ENCODE results near the gene C2CD2. TPM values are rescaled to one million over a fixed set of nuclear protein-coding genes. Genes with fewer than 3 reads are reported as not detected.
"Not testable (repeated sequence)": the region's sequence is repeated elsewhere in the genome, so short reads cannot be mapped to it uniquely, and the experiment has no call there.

Gene C2CD2
- total and polyA plus RNA-seq, 8 donors: 18.3 to 24.1 (median 19.6) TPM

- ATAC-seq (no peak), DNase-seq (no peak)
- intact Hi-C loops (cut with DNase I): no loop called here
- no peaks in the 10 kb centered on the region for H3K36me3 ChIP-seq
- no peak for TF ChIP-seq CTCF (IDR thresholded peaks at IDR 0.05)
- H3K27me3 ChIP-seq: peaks cover 0 to 12% of the 10 kb centered on the region in 2 donors
- no peak overlapping the region for H3K27ac ChIP-seq
- H3K9me3 ChIP-seq: no peaks in the 10 kb centered on the region
- H3K4me3 ChIP-seq: no peak overlapping the region
- H3K4me1 ChIP-seq: peaks cover 9 to 34% of the 10 kb centered on the region in 2 donors
Observed at GRCh38 chr21:41950941-41951351, 2.9 kb downstream of the C2CD2 start.

GRCh38 chr21:41949631-41950030 lies 4.2 kb downstream of the C2CD2 start:
- Histone ChIP-seq H3K27me3 (peaks cover 0 to 12% of the 10 kb centered on the region in 2 donors), H3K4me1 (peaks cover 9 to 34% of the 10 kb centered on the region in 2 donors)
- H3K36me3 ChIP-seq; ATAC-seq; H3K9me3 ChIP-seq; H3K4me3 ChIP-seq; H3K27ac ChIP-seq; intact Hi-C loops (cut with DNase I); DNase-seq: not testable (repeated sequence)

GRCh38 chr21:41948901-41949300 lies 4.9 kb downstream of the C2CD2 start:
- ATAC-seq (no peak), DNase-seq (no peak)
- intact Hi-C loops (cut with DNase I): no loop called here
- Histone ChIP-seq H3K36me3 (no peaks in the 10 kb centered on the region), H3K27me3 (peaks cover 0 to 12% of the 10 kb centered on the region in 2 donors), H3K27ac (no peak overlapping the region), H3K9me3 (no peaks in the 10 kb centered on the region), H3K4me3 (no peak overlapping the region), H3K4me1 (peaks cover 9 to 30% of the 10 kb centered on the region in 2 donors)
- no peak for TF ChIP-seq CTCF (IDR thresholded peaks at IDR 0.05)

- no peak for DNase-seq
- no peaks in the 10 kb centered on the region for H3K36me3 ChIP-seq
- H3K4me3 ChIP-seq: no peak overlapping the region
- no peak for TF ChIP-seq CTCF (IDR thresholded peaks at IDR 0.05)
- peaks cover 0 to 10% of the 10 kb centered on the region in 2 donors for H3K27me3 ChIP-seq
- intact Hi-C loops (cut with DNase I): no loop called here
- no peaks in the 10 kb centered on the region for H3K9me3 ChIP-seq
- peaks cover 9 to 29% of the 10 kb centered on the region in 2 donors for H3K4me1 ChIP-seq
- no peak overlapping the region for H3K27ac ChIP-seq
- peak; percentile 37 for ATAC-seq
Observed at GRCh38 chr21:41948078-41948895, 5.5 kb downstream of the C2CD2 start.

- H3K36me3 ChIP-seq: no peaks in the 10 kb centered on the region
- H3K4me3 ChIP-seq: no peak overlapping the region
- ATAC-seq: no peak
- no peak for DNase-seq
- H3K9me3 ChIP-seq: no peaks in the 10 kb centered on the region
- no peak for TF ChIP-seq CTCF (IDR thresholded peaks at IDR 0.05)
- no peak overlapping the region for H3K27ac ChIP-seq
- intact Hi-C loops (cut with DNase I): no loop called here
- no peaks in the 10 kb centered on the region for H3K27me3 ChIP-seq
- peaks cover 0 to 6% of the 10 kb centered on the region in 2 donors for H3K4me1 ChIP-seq
Observed at GRCh38 chr21:41945982-41946381, 7.8 kb downstream of the C2CD2 start.
